Measurements from ENCODE around the gene PPM1N. TPM values are rescaled to one million over a fixed set of nuclear protein-coding genes. Genes with fewer than 3 reads are reported as not detected.

The PPM1N gene
- total and polyA plus RNA-seq, 2 of the 13 experiments (the other 11 are each of a cell fraction or from before 2014, with no cell fraction given): 0.31 to 1.8 TPM

GRCh38 chr19:45496349-45496953 lies 1.8 kb upstream of the PPM1N start (continued):
- TF ChIP-seq SNAPC4 (CRISPR knock-in tag; IDR thresholded peaks at IDR 0.05): no peak
- TF ChIP-seq HES4 (CRISPR knock-in tag; IDR thresholded peaks at IDR 0.05; ENCODE audit: borderline replicate concordance): 0 out of 2 replicates have a peak, but pooled peaks have one; percentile 56
- peak; percentile 74; the same call in 1 of the 2 replicates for TF ChIP-seq ZNF367 (CRISPR knock-in tag; IDR thresholded peaks at IDR 0.05; ENCODE audit: borderline replicate concordance)
- no peak for TF ChIP-seq ZNF224 (CRISPR knock-in tag; IDR thresholded peaks at IDR 0.05)
- TF ChIP-seq ZNF335 (CRISPR knock-in tag; IDR thresholded peaks at IDR 0.05): peak; percentile 58; the same call in 1 of the 2 replicates
- no peak for TF ChIP-seq ZNF3 (CRISPR knock-in tag; IDR thresholded peaks at IDR 0.05)
- TF ChIP-seq CSRNP2 (CRISPR knock-in tag; conservative IDR thresholded peaks at IDR 0.05; ENCODE audit: low read depth): no peak
- TF ChIP-seq TEAD2 (CRISPR knock-in tag; IDR thresholded peaks at IDR 0.05): no peak
- TF ChIP-seq TEF (CRISPR knock-in tag; IDR thresholded peaks at IDR 0.05): peak; percentile 35; the same call in 1 of the 2 replicates
- no peak for TF ChIP-seq CENPX (CRISPR knock-in tag; IDR thresholded peaks at IDR 0.05)
- peak; percentile 72; the same call in 1 of the 2 replicates for TF ChIP-seq ZNF691 (CRISPR knock-in tag; IDR thresholded peaks at IDR 0.05; ENCODE audit: borderline replicate concordance, low read depth)
- TF ChIP-seq ZNF619 (CRISPR knock-in tag; IDR thresholded peaks at IDR 0.05): no peak
- TF ChIP-seq ZNF329 (CRISPR knock-in tag; IDR thresholded peaks at IDR 0.05; ENCODE audit: low read depth): no peak
- TF ChIP-seq HMGXB4 (CRISPR knock-in tag; IDR thresholded peaks at IDR 0.05; ENCODE audit: borderline replicate concordance in 1 of 2, low read depth in 1 of 2): peak; percentile 41 to 47; a peak in 2 of 4 replicates
- no peak for TF ChIP-seq SOX6 (IDR thresholded peaks at IDR 0.05)
- TF ChIP-seq SOX6 (CRISPR knock-in tag; IDR thresholded peaks at IDR 0.05): peak; percentile 35; the same call in 1 of the 2 replicates
- no peak for TF ChIP-seq RFX5 (IDR thresholded peaks at IDR 0.05; ENCODE audit: low read depth, low read length)
- peak; percentile 71; the same call in 1 of the 2 replicates for TF ChIP-seq ZNF30 (CRISPR knock-in tag; IDR thresholded peaks at IDR 0.05)
- TF ChIP-seq ZNF282 (IDR thresholded peaks at IDR 0.05; ENCODE audit: partially characterized antibody): no peak
- TF ChIP-seq KLF13 (CRISPR knock-in tag; IDR thresholded peaks at IDR 0.05): no peak
- TF ChIP-seq ZKSCAN1 (IDR thresholded peaks at IDR 0.05; ENCODE audit: low read length): no peak
